Activated CD4-positive, alpha-beta T cell treated with anti-CD3 and anti-CD28 coated beads for 4 hours (primary cell): ENCODE measurements around the gene ABT1.

Source experiments
- DNase-seq, 2 donors: peaks; one replicate each; pipeline ENCODE4 v3.0.0-alpha.2; 2020

The ABT1 gene

GRCh38 chr6:26607434-26608230 is 10.9 kb downstream of the ABT1 start:
- peak; percentile 52 to 63 for DNase-seq

- no peak for DNase-seq
These were observed 12.7 kb downstream of the ABT1 start for GRCh38 chr6:26609463-26609862.

- no peak for DNase-seq
These were observed 14.8 kb downstream of the ABT1 start for GRCh38 chr6:26611599-26611998.

- no peak for DNase-seq
These were observed 16.4 kb downstream of the ABT1 start for GRCh38 chr6:26613201-26613600.

- no peak for DNase-seq
These were observed 17.2 kb downstream of the ABT1 start for GRCh38 chr6:26613689-26614683.

- no peak for DNase-seq
These were observed 26.6 kb downstream of the ABT1 start for GRCh38 chr6:26623339-26623859.

GRCh38 chr6:26624557-26624956 is 27.8 kb downstream of the ABT1 start:
- no peak for DNase-seq

GRCh38 chr6:26627843-26628242 is 31.1 kb downstream of the ABT1 start:
- no peak for DNase-seq

GRCh38 chr6:26629359-26629758 is 32.6 kb downstream of the ABT1 start:
- DNase-seq = no peak

DNA sequence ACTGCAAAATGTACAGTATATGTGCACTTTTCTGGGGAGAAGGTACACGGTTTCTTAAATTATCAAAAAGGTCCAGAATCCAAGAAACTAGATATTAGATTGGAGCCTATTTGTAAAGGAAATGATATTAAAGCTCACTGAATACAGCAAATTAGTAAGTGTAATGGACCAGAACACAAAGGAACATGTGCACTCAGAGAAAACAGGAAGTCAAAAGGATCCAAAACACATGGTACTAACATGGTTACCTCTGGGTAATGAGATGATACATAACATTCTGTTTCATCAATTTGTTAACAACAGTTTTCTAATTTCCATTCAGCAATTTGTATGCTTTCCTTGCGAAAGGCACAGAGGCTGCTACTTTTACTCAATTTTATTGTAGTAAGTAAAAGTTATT is 44.1 kb downstream of the ABT1 start:
- DNase-seq = no peak

DNA sequence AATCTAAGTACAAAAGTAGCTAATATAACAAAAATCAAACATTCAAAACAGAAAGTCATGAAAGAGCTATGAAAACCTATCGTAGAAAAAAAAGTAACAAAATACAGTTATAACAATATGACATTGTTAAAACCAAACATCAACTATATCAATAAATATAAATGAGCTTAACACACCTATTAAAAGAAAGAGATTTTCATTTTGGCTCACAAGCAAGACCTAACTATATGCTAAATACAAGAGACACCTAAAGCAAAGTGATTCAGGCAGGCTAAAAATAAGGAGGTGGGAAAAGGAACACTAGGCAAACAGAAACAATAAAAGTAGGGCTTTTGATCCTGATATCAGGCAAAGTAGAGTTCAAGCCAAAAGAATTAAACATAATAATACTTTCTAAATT is 49.3 kb downstream of the ABT1 start:
- DNase-seq = no peak
